Measurements from ENCODE around the gene PDCD6IP.

The PDCD6IP gene

DNA sequence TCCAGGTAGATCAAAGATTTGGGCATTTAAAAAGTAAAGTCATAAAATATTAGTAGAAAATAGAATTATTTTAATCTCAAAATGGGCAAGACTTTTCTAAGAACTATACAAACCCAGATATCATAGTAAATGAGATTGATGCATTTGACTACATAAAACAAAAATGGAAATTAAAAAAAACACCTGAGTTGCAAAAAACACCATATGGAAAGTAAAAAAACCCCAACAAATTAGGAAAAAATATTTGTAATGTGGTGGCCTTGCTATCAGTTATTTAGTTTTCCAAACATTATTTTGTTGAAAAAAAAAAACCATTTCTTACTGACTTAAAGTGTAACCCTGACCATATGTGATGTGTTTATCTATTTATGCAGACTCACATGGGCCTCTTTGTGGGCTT, 97.2 kb downstream of the PDCD6IP start:
- no peak for DNase-seq

GRCh38 chr3:33897306-33897705, 98.9 kb downstream of the PDCD6IP start:
- DNase-seq: no peak

- DNase-seq: no peak
Observed at GRCh38 chr3:33898901-33899300, 100.5 kb downstream of the PDCD6IP start.

- no peak for DNase-seq
Observed at GRCh38 chr3:33900440-33900808, 102.0 kb downstream of the PDCD6IP start.

GRCh38 chr3:33900809-33901505, 102.5 kb downstream of the PDCD6IP start:
- DNase-seq: no peak

GRCh38 chr3:33901862-33902563, 103.6 kb downstream of the PDCD6IP start:
- no peak for DNase-seq

DNA sequence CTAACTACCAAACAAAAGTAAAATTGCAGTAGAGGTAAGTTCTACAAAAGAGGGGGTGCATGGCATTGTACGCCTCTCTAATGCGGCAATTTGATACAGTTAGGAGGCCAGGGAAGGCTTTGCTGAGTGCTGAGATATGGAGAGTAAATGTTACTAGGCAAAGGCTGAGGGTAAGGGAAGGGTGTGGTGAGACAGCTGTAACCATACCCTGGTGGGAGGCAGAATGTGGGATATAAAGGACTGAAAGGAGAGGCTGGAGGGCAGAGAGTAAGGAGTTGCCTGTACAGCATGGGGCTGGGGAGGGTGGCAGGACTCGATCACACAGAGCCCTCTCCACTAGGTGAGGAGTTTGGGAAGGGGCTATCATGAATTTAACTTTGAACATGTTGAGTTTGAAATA, 106.3 kb downstream of the PDCD6IP start:
- no peak for DNase-seq

DNA sequence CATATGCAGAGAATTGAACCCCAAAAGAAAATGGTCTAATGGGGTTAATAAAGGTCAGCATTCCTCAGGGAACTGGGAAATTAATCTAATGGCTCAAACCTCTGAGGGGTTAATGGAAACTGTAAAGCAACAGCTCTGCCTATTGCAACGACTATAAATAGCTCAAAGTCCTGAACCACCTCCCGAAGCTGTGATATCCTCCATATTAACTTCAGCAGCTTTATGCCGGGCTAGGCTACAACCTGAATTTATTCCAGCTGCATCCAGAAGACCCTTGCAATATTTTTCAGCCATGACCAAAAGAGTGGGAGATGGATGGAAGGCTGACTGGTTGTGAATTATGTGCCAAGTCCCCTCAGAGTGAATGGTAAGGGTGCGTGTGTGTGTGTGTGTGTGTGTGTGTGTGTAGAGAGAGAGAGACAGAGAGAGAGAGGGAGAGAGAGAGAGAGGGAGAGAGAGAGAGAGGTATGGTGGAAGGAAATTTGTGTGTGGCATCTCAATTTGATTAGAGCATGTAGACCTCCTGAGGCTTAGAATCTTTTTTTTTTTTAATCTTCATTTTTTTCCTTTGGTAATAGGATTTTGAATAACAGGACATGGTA, 109.9 kb downstream of the PDCD6IP start:
- DNase-seq: no peak

- DNase-seq: no peak
Observed at GRCh38 chr3:33909547-33909946, 111.1 kb downstream of the PDCD6IP start.

DNA sequence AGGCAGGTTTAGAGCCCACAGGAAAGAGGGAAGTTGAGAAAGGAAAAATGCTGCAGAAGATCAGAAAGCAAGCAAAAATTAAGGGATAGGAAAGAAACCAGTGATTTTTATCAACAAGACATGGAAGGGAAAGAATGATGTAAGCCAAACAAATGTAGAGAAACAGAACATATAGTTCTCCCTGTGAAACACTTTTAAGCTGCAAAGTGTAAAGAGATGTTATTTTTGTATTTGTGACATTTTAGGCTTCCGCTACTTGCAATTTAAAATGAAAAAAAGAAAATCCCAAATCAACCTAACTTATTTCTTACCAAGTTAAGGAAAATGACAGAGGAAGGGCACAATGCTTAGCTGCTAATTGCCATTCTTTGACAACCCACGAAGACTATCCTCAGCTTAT, 111.6 kb downstream of the PDCD6IP start:
- DNase-seq: no peak

DNA sequence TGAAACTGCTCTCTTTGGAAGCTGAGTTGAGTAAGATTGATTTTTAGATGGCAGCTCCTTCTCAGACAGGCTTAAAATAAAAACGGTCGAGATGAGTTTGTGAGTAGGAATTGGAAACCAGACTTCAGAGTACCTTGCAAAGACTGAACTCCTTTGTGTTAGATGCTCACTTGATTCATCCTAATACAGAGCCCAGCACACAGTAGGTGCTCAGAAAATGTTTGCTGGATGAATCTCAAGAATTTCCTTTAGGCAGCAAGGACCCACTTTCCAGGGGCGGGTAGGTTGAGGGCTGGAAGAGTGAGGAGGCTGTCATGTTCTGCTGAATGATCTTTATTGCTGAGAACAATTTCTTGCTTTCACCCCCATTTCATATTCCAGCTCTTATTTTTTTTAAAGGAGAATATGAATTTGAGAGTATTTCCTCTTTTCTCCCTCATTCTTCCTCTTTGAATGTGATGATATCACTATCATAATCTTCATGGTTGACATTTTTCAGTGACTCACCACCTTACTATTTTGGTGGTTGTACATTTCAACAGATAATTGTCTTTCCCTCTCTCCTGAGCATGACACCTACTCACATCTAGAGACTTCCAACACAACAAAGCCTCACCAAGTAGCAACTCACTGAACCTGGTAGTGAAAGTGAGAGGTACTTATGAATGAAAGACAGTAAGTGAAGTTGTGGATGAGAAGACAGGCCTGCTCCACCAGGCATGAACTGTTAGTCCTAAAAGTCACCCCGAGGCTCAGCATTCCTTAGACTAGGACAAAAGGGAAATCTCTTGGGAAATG, 113.3 kb downstream of the PDCD6IP start:
- no peak for DNase-seq

DNA sequence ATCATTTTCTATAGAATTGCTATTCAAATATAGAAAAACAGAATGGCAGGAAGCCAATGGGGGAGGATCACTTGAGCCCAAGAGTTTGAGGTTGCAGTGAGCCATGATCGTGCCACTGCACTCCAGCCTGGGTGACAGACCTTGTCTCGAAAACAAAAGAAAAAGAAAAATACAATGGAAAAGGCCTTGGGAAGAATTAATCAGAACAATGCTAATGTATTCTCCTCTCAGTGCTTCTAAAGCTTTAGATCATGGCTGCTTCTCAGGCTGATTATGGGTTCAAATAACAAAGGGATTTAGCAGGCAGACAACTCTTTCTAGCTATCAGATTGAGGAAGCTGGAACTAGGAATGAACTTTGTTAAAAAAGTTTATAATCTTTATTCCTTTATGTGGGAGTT, 115.8 kb downstream of the PDCD6IP start:
- no peak for DNase-seq

GRCh38 chr3:33914731-33915379, 116.4 kb downstream of the PDCD6IP start:
- no peak for DNase-seq

DNA sequence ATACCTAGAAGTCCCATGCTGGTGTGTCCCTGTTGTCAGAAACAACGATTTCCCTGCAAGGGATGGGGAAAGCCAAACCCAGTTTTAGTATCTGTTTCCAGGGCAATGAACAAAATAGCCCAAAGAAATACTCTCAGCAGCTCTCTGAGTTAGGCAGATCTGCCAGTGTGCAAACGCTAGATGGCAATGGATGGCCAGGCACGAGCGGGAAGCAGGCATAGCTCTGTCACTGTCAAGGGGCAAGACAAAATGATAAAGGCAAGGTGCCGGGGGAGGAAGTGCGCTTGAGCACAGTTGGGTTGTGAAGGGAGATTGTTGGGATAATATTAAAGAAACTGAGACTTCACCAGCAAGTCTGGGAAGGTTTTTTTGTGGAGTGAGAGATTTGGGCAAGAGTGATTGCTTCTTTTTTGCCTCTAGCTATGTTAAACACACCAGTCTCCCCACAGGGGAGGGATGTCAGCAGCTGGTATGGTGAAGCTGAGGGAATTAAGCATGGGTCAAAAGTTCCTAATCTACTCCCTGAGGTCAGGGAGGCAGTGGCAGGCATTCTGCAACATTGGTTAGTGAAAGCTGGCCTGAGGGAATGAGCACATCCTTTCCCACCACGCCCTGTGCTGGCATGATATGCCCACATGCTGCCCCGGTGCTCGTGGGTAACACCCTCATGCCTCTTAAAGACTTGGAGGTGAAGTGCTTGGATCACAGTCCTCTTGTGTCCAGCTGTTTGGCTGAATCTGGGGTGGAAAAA, 117.5 kb downstream of the PDCD6IP start:
- no peak for DNase-seq

GRCh38 chr3:33918126-33918756, 119.8 kb downstream of the PDCD6IP start:
- no peak for DNase-seq

Data from activated gamma-delta T cell (primary cell).